Fibroblast of gingiva (primary cell): Measurements from ENCODE around the gene NPEPL1.

Experiments used
- DNase-seq: peaks from one replicate; pipeline ENCODE4 v3.0.0-alpha.2; 2011; ENCODE audit warnings: low read depth

NPEPL1 gene

GRCh38 chr20:58684291-58684690, 8.3 kb upstream of the NPEPL1 start:
- no peak for DNase-seq

- DNase-seq: no peak
These were observed 6.6 kb upstream of the NPEPL1 start for GRCh38 chr20:58685988-58686387.

GRCh38 chr20:58688414-58688813, 4.2 kb upstream of the NPEPL1 start:
- no peak for DNase-seq

- no peak for DNase-seq
These were observed 3.8 kb upstream of the NPEPL1 start for GRCh38 chr20:58688840-58689239.

- peak; percentile 57 for DNase-seq
These were observed 2.0 kb upstream of the NPEPL1 start for GRCh38 chr20:58690396-58691135.

GRCh38 chr20:58691773-58692578, 624 bp upstream of the NPEPL1 start:
- DNase-seq: peak; percentile 54

GRCh38 chr20:58693226-58694006, 816 bp downstream of the NPEPL1 start:
- no peak for DNase-seq

GRCh38 chr20:58694241-58695083, 1.9 kb downstream of the NPEPL1 start:
- no peak for DNase-seq

GRCh38 chr20:58695084-58695722, 2.6 kb downstream of the NPEPL1 start:
- no peak for DNase-seq

- DNase-seq: no peak
These were observed 3.3 kb downstream of the NPEPL1 start for GRCh38 chr20:58695895-58696375.

- DNase-seq: no peak
These were observed 3.9 kb downstream of the NPEPL1 start for GRCh38 chr20:58696411-58696961.

GRCh38 chr20:58697201-58697866, 4.7 kb downstream of the NPEPL1 start:
- DNase-seq: no peak

- DNase-seq: no peak
These were observed 5.5 kb downstream of the NPEPL1 start for GRCh38 chr20:58697867-58698703.

GRCh38 chr20:58698741-58699622, 6.4 kb downstream of the NPEPL1 start:
- no peak for DNase-seq

- DNase-seq: no peak
These were observed 7.1 kb downstream of the NPEPL1 start for GRCh38 chr20:58699623-58700107.

- DNase-seq: peak; percentile 50
These were observed 7.7 kb downstream of the NPEPL1 start for GRCh38 chr20:58700121-58700821.

- DNase-seq: no peak
These were observed 8.2 kb downstream of the NPEPL1 start for GRCh38 chr20:58700823-58701222.
